HG02840 (cell line): ENCODE measurements around the gene IRF1.
"Not testable (repeated sequence)": the region's sequence is repeated elsewhere in the genome, so short reads cannot be mapped to it uniquely, and the experiment has no call there.

ENCODE experiments used
- ATAC-seq: cut with Tn5 transposase; IDR thresholded peaks from one replicate; pipeline ENCODE4 v1.9.1; 2021; ENCODE audit warnings: mild to moderate bottlenecking, moderate library complexity, moderate number of reproducible peaks; ENCODE audit not compliant: unreplicated experiment, low FRiP score

IRF1 gene

GRCh38 chr5:132487841-132488555, 2.6 kb downstream of the IRF1 start:
- no peak for ATAC-seq

GRCh38 chr5:132487095-132487428, 3.5 kb downstream of the IRF1 start:
- ATAC-seq: no peak

- ATAC-seq: no peak
Measured at GRCh38 chr5:132486318-132487094, 4.1 kb downstream of the IRF1 start.

GRCh38 chr5:132485641-132486317, 4.8 kb downstream of the IRF1 start:
- ATAC-seq: no peak

GRCh38 chr5:132484876-132485640, 5.5 kb downstream of the IRF1 start:
- not testable (repeated sequence) for ATAC-seq

- ATAC-seq: no peak
Measured at GRCh38 chr5:132484391-132484725, 6.2 kb downstream of the IRF1 start.

GRCh38 chr5:132483661-132484390, 6.7 kb downstream of the IRF1 start:
- ATAC-seq: no peak

GRCh38 chr5:132483101-132483500, 7.5 kb downstream of the IRF1 start:
- no peak for ATAC-seq

GRCh38 chr5:132481596-132482211, 8.9 kb downstream of the IRF1 start:
- ATAC-seq: no peak

GRCh38 chr5:132480893-132481595, 9.5 kb downstream of the IRF1 start:
- no peak for ATAC-seq

- ATAC-seq: no peak
Measured at GRCh38 chr5:132480546-132480892, 10.1 kb downstream of the IRF1 start.

GRCh38 chr5:132480042-132480441, 10.5 kb downstream of the IRF1 start:
- ATAC-seq: no peak

GRCh38 chr5:132479111-132479951, 11.2 kb downstream of the IRF1 start:
- ATAC-seq: no peak

- ATAC-seq: no peak
Measured at GRCh38 chr5:132478366-132478871, 12.2 kb downstream of the IRF1 start.

- ATAC-seq: no peak
Measured at GRCh38 chr5:132477784-132478365, 12.7 kb downstream of the IRF1 start.

- no peak for ATAC-seq
Measured at GRCh38 chr5:132476876-132477781, 13.4 kb downstream of the IRF1 start.
